BLaER1 treated with 17β-estradiol and CSF1 and Interleukin-3, amounts not matched to agents 10 nM and 100 nM (cell line): ENCODE results near the gene ATG5.
A peak's percentile ranks its signal among the peaks of the same experiment; 100 is the strongest.

Source experiments
- H3K27ac ChIP-seq, 11 experiments: shearing (Covaris generic); formaldehyde crosslinking; 2 replicates each; pipeline ENCODE4 v1.8.1; 2022
- H3K27me3 ChIP-seq, 11 experiments: shearing (Covaris generic); formaldehyde crosslinking; 2 replicates each; pipeline ENCODE4 v1.8.1; 2022
- H3K36me3 ChIP-seq, 11 experiments: shearing (Covaris generic); formaldehyde crosslinking; 2 replicates each; pipeline ENCODE4 v1.8.1; 2022
- H3K4me1 ChIP-seq, 10 experiments: shearing (Covaris generic); formaldehyde crosslinking; 2 replicates each; pipeline ENCODE4 v1.8.1; 2022
- H3K4me2 ChIP-seq, 11 experiments: shearing (Covaris generic); formaldehyde crosslinking; 2 replicates each; pipeline ENCODE4 v1.8.1; 2022
- H3K4me3 ChIP-seq, 10 experiments: shearing (Covaris generic); formaldehyde crosslinking; 2 replicates each; pipeline ENCODE4 v1.8.1; 2022
- H3K9ac ChIP-seq, 11 experiments: shearing (Covaris generic); formaldehyde crosslinking; 2 replicates each; pipeline ENCODE4 v1.8.1; 2022
- H3K9me3 ChIP-seq, 11 experiments: shearing (Covaris generic); formaldehyde crosslinking; replicated peaks in 1 of 11; 2 replicates each; pipeline ENCODE4 v1.8.1; 2022
- H4K20me1 ChIP-seq, 11 experiments: shearing (Covaris generic); formaldehyde crosslinking; 2 replicates each; pipeline ENCODE4 v1.8.1; 2022
- Cebpa-rat ChIP-seq, 11 experiments: shearing (Covaris generic); IDR thresholded peaks; 2 replicates each; pipeline ENCODE4 v1.8.1; 2022

Gene ATG5

DNA sequence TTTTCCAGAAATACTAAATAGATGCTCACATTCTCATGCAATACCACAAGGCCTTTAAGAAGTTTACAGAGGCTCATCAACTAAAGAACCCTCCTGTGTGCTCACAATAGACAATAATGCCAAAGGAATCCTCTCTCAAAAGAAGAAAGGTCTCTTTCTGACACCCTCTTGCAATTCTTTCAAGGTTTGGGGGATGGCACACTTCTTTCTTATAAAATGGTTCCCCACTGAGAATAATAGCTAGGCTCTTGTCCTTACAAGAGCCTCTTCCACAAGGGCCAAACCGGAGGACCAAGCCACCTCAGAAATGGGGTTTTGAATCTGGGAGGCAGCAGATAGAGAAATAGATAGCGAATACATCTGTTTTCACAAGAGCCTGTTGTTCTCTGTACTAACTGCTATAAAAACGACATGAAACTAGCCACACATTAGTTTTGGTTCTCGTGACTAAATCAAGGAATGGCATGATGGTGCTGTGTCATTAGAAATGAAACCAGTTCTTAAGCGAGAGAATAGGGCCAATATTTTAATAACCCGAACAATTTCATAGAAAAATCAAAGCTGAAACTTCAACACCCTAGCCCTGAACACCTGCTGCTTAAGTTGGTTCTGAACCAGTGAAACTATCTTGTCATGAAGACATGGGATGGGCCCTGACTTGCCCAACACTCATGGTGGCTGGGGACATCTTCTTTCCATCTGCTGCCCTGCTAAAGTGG is 158.3 kb downstream of the ATG5 start:
- no peak overlapping the region for H3K27ac ChIP-seq

GRCh38 chr6:106165885-106166485 is 159.6 kb downstream of the ATG5 start:
- H3K27ac ChIP-seq: no peak overlapping the region; a peak in 2 of 22 replicates
- peaks cover 19 to 43% (median 25%) of the 10 kb centered on the region in 10 experiments for H3K4me1 ChIP-seq
- H3K4me3 ChIP-seq: no peak overlapping the region
- no peak for TF ChIP-seq Cebpa-rat (IDR thresholded peaks at IDR 0.05)
- H3K4me2 ChIP-seq: no peak overlapping the region
- H3K9ac ChIP-seq: no peak overlapping the region
- no peaks in the 10 kb centered on the region for H3K27me3 ChIP-seq
- H3K9me3 ChIP-seq: no peaks in the 10 kb centered on the region
- H4K20me1 ChIP-seq: no peaks in the 10 kb centered on the region
- no peaks in the 10 kb centered on the region for H3K36me3 ChIP-seq

More for the DNA sequence above, 158.3 kb downstream of the ATG5 start:
- no peak overlapping the region for H3K9ac ChIP-seq
- H3K36me3 ChIP-seq: no peaks in the 10 kb centered on the region
- H4K20me1 ChIP-seq: no peaks in the 10 kb centered on the region
- H3K9me3 ChIP-seq: no peaks in the 10 kb centered on the region
- H3K4me3 ChIP-seq: no peak overlapping the region
- H3K4me2 ChIP-seq: no peak overlapping the region
- no peaks in the 10 kb centered on the region for H3K27me3 ChIP-seq
- peaks cover 19 to 31% (median 25%) of the 10 kb centered on the region in 10 experiments for H3K4me1 ChIP-seq
- no peak for TF ChIP-seq Cebpa-rat (IDR thresholded peaks at IDR 0.05)

DNA sequence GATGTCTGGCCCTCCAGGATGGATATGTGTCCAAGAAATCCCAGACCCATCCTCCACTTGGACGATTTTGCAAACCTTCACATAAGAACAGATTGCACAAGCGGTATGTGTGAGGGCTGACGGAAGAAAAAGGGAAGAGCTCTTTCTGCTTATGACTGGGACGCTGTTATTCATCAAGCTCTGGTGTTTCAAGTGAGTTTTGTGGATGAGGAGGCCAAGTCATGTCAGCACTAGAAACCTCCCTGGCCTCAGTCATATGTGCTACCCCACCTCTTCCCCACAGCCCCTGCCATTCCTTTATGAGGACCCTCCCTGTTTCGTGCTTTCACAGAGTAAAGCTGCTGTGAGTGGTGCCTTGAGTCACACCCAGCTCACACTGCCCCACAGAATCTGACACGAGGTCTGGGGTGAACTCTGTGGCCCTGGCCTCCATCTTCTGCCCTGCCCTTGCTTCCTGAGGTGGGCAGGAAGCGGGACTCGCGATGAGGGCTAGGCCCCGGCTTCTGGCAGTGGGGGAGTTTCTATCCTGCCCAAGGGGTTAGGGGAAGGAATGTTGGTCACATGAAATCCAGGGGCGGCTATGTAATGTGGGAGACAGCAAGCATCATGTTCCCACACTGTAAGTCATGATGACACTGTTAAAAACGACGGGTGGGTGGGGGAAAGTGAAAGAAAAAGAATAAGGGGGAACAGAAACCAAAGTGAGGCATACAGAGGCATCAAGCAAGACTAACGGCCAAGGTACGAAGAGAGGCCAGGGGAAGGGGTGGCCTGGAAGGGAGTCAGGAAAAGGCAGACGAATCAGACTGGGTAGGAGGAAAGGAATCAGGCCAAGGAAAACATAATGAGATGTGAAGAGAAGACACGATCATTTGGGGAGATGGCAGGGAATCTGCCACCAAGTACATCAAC is 161.3 kb downstream of the ATG5 start:
- no peaks in the 10 kb centered on the region for H3K36me3 ChIP-seq
- H3K9me3 ChIP-seq: no peaks in the 10 kb centered on the region
- TF ChIP-seq Cebpa-rat (IDR thresholded peaks at IDR 0.05): peak in 9 of 11 experiments; percentile 20 to 91 (median 75); a peak in 13 of 22 replicates
- peaks cover 19 to 55% (median 25%) of the 10 kb centered on the region in 10 experiments for H3K4me1 ChIP-seq
- H3K4me2 ChIP-seq: peak overlapping the region; percentile 42 to 94 (median 82)
- H4K20me1 ChIP-seq: no peaks in the 10 kb centered on the region
- no peaks in the 10 kb centered on the region for H3K27me3 ChIP-seq
- H3K4me3 ChIP-seq: peak overlapping the region in 4 of 10 experiments; percentile 23 to 50 (median 34); a peak in 5 of 20 replicates
- H3K27ac ChIP-seq: peak overlapping the region; percentile 33 to 99 (median 86); a peak in 21 of 22 replicates
- peak overlapping the region; percentile 9 to 89 (median 66); a peak in 19 of 22 replicates for H3K9ac ChIP-seq

DNA sequence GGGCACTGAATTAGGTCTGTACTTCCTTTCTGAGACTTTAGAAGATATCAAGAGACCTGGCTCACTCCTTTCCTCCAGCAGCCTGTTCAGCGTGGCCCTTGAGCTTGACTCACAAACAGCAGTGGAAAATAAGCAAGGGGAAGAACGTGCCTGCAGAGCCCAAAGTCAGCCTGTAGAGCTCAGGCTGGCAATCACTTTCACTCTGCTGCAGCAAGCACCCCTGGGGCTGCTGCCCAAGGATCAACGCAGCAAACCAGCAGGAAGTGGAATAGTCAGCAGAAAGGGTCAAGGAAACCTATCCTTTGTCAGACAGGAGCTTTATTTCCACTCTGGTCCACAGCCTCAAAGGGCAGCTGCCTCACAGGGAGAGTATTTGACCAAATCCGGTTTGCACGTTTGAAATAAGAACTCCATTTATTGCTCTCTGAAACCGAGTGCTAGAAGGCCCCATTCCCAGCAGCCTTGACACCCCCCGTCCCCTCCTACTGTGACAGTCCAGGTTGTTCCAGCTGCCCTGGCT is 162.1 kb downstream of the ATG5 start:
- Histone ChIP-seq H3K9me3 (no peaks in the 10 kb centered on the region), H3K27ac (peak overlapping the region; percentile 33 to 99 (median 86); a peak in 21 of 22 replicates), H3K9ac (peak overlapping the region; percentile 9 to 89 (median 66); a peak in 18 of 22 replicates), H3K36me3 (no peaks in the 10 kb centered on the region), H3K4me2 (peak overlapping the region; percentile 42 to 94 (median 82)), H4K20me1 (no peaks in the 10 kb centered on the region), H3K4me3 (peak overlapping the region in 4 of 10 experiments; percentile 23 to 50 (median 34); a peak in 5 of 20 replicates), H3K27me3 (no peaks in the 10 kb centered on the region), H3K4me1 (peaks cover 19 to 55% (median 25%) of the 10 kb centered on the region in 10 experiments)
- TF ChIP-seq Cebpa-rat (IDR thresholded peaks at IDR 0.05): no peak

GRCh38 chr6:106162921-106163320 is 162.6 kb downstream of the ATG5 start:
- no peaks in the 10 kb centered on the region for H4K20me1 ChIP-seq
- no peak for TF ChIP-seq Cebpa-rat (IDR thresholded peaks at IDR 0.05)
- H3K36me3 ChIP-seq: no peaks in the 10 kb centered on the region
- H3K4me3 ChIP-seq: peak overlapping the region in 3 of 10 experiments; percentile 34 to 50 (median 35); a peak in 4 of 20 replicates
- H3K4me2 ChIP-seq: peak overlapping the region; percentile 42 to 94 (median 82)
- peak overlapping the region in 10 of 11 experiments; percentile 21 to 89 (median 71); a peak in 14 of 22 replicates for H3K9ac ChIP-seq
- peak overlapping the region in 10 of 11 experiments; percentile 75 to 99 (median 90); a peak in 19 of 22 replicates for H3K27ac ChIP-seq
- H3K27me3 ChIP-seq: no peaks in the 10 kb centered on the region
- no peaks in the 10 kb centered on the region for H3K9me3 ChIP-seq
- H3K4me1 ChIP-seq: peaks cover 19 to 55% (median 25%) of the 10 kb centered on the region in 10 experiments

- H3K4me3 ChIP-seq: no peak overlapping the region
- TF ChIP-seq Cebpa-rat (IDR thresholded peaks at IDR 0.05): no peak
- H4K20me1 ChIP-seq: no peaks in the 10 kb centered on the region
- H3K9me3 ChIP-seq: no peaks in the 10 kb centered on the region
- H3K9ac ChIP-seq: no peak overlapping the region
- H3K27me3 ChIP-seq: no peaks in the 10 kb centered on the region
- no peaks in the 10 kb centered on the region for H3K36me3 ChIP-seq
- H3K4me1 ChIP-seq: peaks cover 19 to 56% (median 25%) of the 10 kb centered on the region in 10 experiments
- H3K4me2 ChIP-seq: peak overlapping the region in 2 of 11 experiments; percentile 91 to 94; a peak in 4 of 22 replicates
- H3K27ac ChIP-seq: no peak overlapping the region
Measured at GRCh38 chr6:106161893-106162292, 163.7 kb downstream of the ATG5 start.

- H3K36me3 ChIP-seq: no peaks in the 10 kb centered on the region
- no peaks in the 10 kb centered on the region for H3K9me3 ChIP-seq
- H3K9ac ChIP-seq: no peak overlapping the region
- H3K27ac ChIP-seq: no peak overlapping the region
- H3K4me1 ChIP-seq: peaks cover 19 to 61% (median 25%) of the 10 kb centered on the region in 10 experiments
- H4K20me1 ChIP-seq: no peaks in the 10 kb centered on the region
- peak overlapping the region in 2 of 11 experiments; percentile 91 to 94; a peak in 4 of 22 replicates for H3K4me2 ChIP-seq
- H3K27me3 ChIP-seq: no peaks in the 10 kb centered on the region
- no peak overlapping the region for H3K4me3 ChIP-seq
- no peak for TF ChIP-seq Cebpa-rat (IDR thresholded peaks at IDR 0.05)
Measured at GRCh38 chr6:106161311-106161874, 164.2 kb downstream of the ATG5 start.

- H3K4me3 ChIP-seq: no peak overlapping the region
- H3K27ac ChIP-seq: no peak overlapping the region
- H3K4me1 ChIP-seq: peaks cover 19 to 63% (median 25%) of the 10 kb centered on the region in 10 experiments
- H3K36me3 ChIP-seq: no peaks in the 10 kb centered on the region
- H3K9ac ChIP-seq: no peak overlapping the region
- no peaks in the 10 kb centered on the region for H4K20me1 ChIP-seq
- TF ChIP-seq Cebpa-rat (IDR thresholded peaks at IDR 0.05): no peak
- no peaks in the 10 kb centered on the region for H3K9me3 ChIP-seq
- H3K27me3 ChIP-seq: no peaks in the 10 kb centered on the region
- H3K4me2 ChIP-seq: 0 out of 22 replicates have a peak overlapping the region, but pooled peaks of 1 of the 11 experiments have one; percentile 21
Measured at GRCh38 chr6:106160189-106160588, 165.4 kb downstream of the ATG5 start.
